HEK293T (cell line): ENCODE data around the gene SLC4A7.

ENCODE experiments used
- CTCF ChIA-PET: fragments of 350-600 bp; formaldehyde crosslinking; extraction: SDS; loops from one replicate; lab custom pipeline; 2021; ENCODE audit warnings: antibody characterized with exemption, inconsistent platforms; lab: Yijun Ruan, JAX
- POLR2A ChIA-PET: fragments of 350-600 bp; formaldehyde crosslinking; extraction: SDS; loops from one replicate; lab custom pipeline; 2020; ENCODE audit warnings: antibody characterized with exemption, inconsistent platforms; lab: Yijun Ruan, JAX
- DNase-seq: peaks from one replicate; pipeline ENCODE4 v3.0.0; 2012; ENCODE audit warnings: mixed read lengths; ENCODE audit errors: extremely low spot score
- ARNT ChIP-seq: fragments of 450-650 bp; IDR thresholded peaks from 2 replicates; pipeline ENCODE4 v1.6.1; 2017; ENCODE audit warnings: mild to moderate bottlenecking
- BHLHE40 ChIP-seq: fragments of 450-650 bp; IDR thresholded peaks from 2 replicates; pipeline ENCODE4 v1.6.1; 2016; ENCODE audit warnings: mild to moderate bottlenecking, moderate library complexity, borderline replicate concordance
- CTBP1 ChIP-seq: fragments of 450-650 bp; IDR thresholded peaks from 2 replicates; pipeline ENCODE4 v1.6.1; 2016; ENCODE audit warnings: borderline replicate concordance
- ELF4 ChIP-seq: fragments of 450-650 bp; IDR thresholded peaks from 2 replicates; pipeline ENCODE4 v1.6.1; 2017; ENCODE audit warnings: antibody characterized with exemption
- FOXA1 ChIP-seq: fragments of 450-650 bp; IDR thresholded peaks from 2 replicates; pipeline ENCODE4 v1.6.1; 2016; ENCODE audit warnings: mild to moderate bottlenecking
- FOXK2 ChIP-seq: fragments of 450-650 bp; IDR thresholded peaks from 2 replicates; pipeline ENCODE4 v1.6.1; 2016; ENCODE audit warnings: mild to moderate bottlenecking
- FOXM1 ChIP-seq: fragments of 450-650 bp; IDR thresholded peaks from 2 replicates; pipeline ENCODE4 v1.6.1; 2017; ENCODE audit warnings: mild to moderate bottlenecking, borderline replicate concordance
- HDGF ChIP-seq: fragments of 450-650 bp; IDR thresholded peaks from 2 replicates; pipeline ENCODE4 v1.6.1; 2017; ENCODE audit warnings: antibody characterized with exemption, borderline replicate concordance
- L3MBTL2 ChIP-seq: fragments of 450-650 bp; conservative IDR thresholded peaks from 2 replicates; pipeline ENCODE4 v1.6.1; 2016; ENCODE audit warnings: mild to moderate bottlenecking
- LEF1 ChIP-seq: fragments of 450-650 bp; IDR thresholded peaks from 2 replicates; pipeline ENCODE4 v1.6.1; 2017; ENCODE audit warnings: mild to moderate bottlenecking, borderline replicate concordance
- NFRKB ChIP-seq: fragments of 450-650 bp; IDR thresholded peaks from 2 replicates; pipeline ENCODE4 v1.6.1; 2016; ENCODE audit warnings: mild to moderate bottlenecking, moderate library complexity
- SP1 ChIP-seq: fragments of 450-650 bp; IDR thresholded peaks from 2 replicates; pipeline ENCODE4 v1.6.1; 2017
- SUZ12 ChIP-seq: fragments of 450-650 bp; IDR thresholded peaks from 2 replicates; pipeline ENCODE4 v1.6.1; 2016; ENCODE audit warnings: mild to moderate bottlenecking
- TARDBP ChIP-seq: fragments of 450-650 bp; IDR thresholded peaks from 2 replicates; pipeline ENCODE4 v1.6.1; 2016
- ZNF384 ChIP-seq: fragments of 450-650 bp; IDR thresholded peaks from 2 replicates; pipeline ENCODE4 v1.6.1; 2016
- TF ChIP-seq, protein P1 (sequence below): fragments of 450-650 bp; IDR thresholded peaks from 2 replicates; pipeline ENCODE4 v1.6.1; 2016

SLC4A7 gene

DNA sequence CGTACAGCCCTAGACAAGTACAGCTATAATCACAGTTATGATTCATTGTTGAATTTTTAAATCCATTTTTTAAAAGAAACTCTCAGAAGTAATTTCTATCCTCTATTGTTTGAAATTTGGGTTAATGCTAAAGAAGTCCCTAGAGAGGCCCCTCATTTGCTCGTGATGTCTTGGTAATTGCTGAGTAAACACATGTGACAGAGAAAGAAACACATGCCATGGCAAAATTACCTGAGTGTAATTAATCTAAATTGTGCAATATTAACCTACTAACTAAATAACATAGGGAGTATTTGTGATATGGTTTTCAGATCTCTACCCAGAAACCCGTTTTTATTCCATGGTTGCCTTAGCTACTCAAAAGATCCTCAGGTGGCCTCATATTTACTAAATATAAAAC is 125.8 kb downstream of the SLC4A7 start:
- ChIA-PET POLR2A (no interaction called here), CTCF (interaction anchor here (0.5 to 1.1 kb wide), 7 partner anchors 9 to 273 kb away, joined by 3 to 4 read pairs (median 4); partner anchors contain the start of gene NEK10)
- TF ChIP-seq NFRKB = no peak
- no peak for TF ChIP-seq FOXM1
- no peak for TF ChIP-seq SUZ12
- TF ChIP-seq FOXA1 = no peak
- no peak for TF ChIP-seq LEF1
- TF ChIP-seq, protein P1, sequence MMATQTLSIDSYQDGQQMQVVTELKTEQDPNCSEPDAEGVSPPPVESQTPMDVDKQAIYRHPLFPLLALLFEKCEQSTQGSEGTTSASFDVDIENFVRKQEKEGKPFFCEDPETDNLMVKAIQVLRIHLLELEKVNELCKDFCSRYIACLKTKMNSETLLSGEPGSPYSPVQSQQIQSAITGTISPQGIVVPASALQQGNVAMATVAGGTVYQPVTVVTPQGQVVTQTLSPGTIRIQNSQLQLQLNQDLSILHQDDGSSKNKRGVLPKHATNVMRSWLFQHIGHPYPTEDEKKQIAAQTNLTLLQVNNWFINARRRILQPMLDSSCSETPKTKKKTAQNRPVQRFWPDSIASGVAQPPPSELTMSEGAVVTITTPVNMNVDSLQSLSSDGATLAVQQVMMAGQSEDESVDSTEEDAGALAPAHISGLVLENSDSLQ = no peak
- no peak for TF ChIP-seq SP1
- no peak for TF ChIP-seq CTBP1
- no peak for TF ChIP-seq ARNT
- TF ChIP-seq TARDBP = no peak
- TF ChIP-seq ELF4 = no peak
- no peak for TF ChIP-seq ZNF384
- no peak for DNase-seq

DNA sequence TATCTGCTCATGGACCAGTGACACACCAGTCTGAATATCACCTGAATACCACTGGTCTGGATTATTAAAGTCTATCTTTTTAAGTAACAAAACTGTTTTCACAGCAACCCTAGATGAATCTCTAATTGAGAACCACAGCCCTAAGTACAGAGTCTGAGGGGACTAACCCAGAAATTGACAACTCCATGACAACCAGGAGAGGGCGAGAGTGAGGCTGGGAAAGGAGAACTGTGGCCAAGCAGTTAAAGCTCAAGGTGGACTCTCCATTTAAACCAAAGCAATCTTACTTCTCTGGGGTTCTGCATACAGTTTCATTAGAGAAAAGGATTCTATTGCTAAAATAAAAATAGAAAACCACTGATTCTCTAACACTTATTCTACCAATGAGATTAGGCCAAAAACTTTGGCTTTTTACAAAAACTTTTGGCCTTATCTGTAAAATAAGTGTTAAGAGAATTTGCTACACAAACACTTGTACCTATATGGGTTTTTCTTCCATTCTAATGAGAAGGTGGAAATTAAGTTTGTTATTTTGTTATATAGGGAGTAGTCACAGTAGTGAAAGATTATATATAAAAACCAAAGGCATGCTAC is 126.4 kb downstream of the SLC4A7 start:
- TF ChIP-seq ZNF384 (no peak), L3MBTL2 (no peak), NFRKB (no peak), CTBP1 (no peak), LEF1 (no peak), SUZ12 (no peak), ARNT (no peak), FOXA1 (no peak), SP1 (no peak), HDGF (no peak), TARDBP (no peak), BHLHE40 (no peak), FOXK2 (no peak), ELF4 (no peak), FOXM1 (no peak)
- TF ChIP-seq, protein P1 = no peak
- DNase-seq = peak; percentile 61
- CTCF ChIA-PET = interaction anchor here (0.5 to 1.1 kb wide), 7 partner anchors 9 to 273 kb away, joined by 3 to 4 read pairs (median 4); partner anchors contain the start of gene NEK10
- POLR2A ChIA-PET = no interaction called here

DNA sequence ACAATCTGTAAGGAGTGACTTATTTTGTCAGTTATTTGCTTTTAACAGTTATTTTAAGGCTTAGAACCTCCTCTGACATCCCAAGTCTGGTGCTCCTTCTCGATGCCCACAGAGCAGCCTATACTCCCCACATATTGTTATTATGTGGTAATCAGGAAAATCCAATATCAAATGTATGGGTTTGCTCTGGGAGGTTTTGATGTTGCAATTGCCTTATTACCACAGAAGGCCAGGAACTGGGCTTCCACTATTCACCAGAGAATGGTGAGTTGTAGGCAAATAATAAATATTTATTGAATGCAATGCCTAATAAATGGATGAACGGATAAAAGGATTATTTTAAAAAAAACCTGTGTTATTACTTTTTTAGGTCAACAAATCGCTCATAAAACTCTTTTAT is 127.2 kb downstream of the SLC4A7 start:
- TF ChIP-seq CTBP1 = no peak
- no peak for TF ChIP-seq LEF1
- no peak for TF ChIP-seq HDGF
- TF ChIP-seq ARNT = no peak
- no peak for TF ChIP-seq FOXM1
- TF ChIP-seq NFRKB = no peak
- no peak for TF ChIP-seq SP1
- no peak for TF ChIP-seq FOXA1
- no peak for TF ChIP-seq SUZ12
- TF ChIP-seq ELF4 = no peak
- TF ChIP-seq, protein P1 = no peak
- TF ChIP-seq TARDBP = no peak
- TF ChIP-seq FOXK2 = no peak
- TF ChIP-seq L3MBTL2 = no peak
- TF ChIP-seq ZNF384 = no peak
- no peak for TF ChIP-seq BHLHE40
- ChIA-PET POLR2A (no interaction called here), CTCF (no interaction called here)
- no peak for DNase-seq

DNA sequence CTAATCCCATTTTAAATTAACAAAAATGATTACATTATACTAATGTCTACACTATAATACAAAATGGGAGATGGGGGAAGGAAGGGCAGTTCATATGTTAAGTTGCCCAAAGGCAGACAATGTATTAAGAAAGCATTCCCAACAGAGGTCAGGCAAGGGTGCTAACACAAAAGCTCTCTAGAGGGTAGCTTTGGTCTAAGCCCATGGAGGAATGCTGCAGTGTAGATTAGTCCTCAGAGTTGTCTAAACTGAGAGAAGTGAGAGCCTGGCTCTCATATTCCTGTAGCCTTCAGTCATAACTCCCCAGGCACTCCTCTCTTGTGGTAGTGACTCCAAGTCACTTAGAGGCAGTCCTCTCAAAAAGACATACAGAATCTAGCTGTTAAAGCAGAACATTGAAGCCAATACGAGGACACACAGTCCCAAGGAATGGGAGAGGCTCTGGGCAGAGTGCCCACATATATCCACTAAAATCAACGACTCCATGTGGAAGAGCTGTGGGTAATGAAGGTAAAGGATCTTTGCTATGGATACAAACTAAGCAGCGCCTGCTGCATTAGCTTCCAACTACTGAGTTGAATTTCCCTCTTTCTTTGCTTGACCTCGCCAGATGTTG is 129.5 kb downstream of the SLC4A7 start:
- ChIA-PET POLR2A (no interaction called here), CTCF (interaction anchor here (0.5 to 1.0 kb wide), 2 partner anchors 155 to 327 kb away, joined by 3 read pairs; no protein-coding TSS in a partner anchor)
- TF ChIP-seq ZNF384 (no peak), SUZ12 (no peak), L3MBTL2 (no peak), NFRKB (no peak), ELF4 (no peak), TARDBP (no peak), FOXA1 (no peak), CTBP1 (no peak), FOXM1 (no peak), LEF1 (no peak), SP1 (no peak), HDGF (no peak), ARNT (no peak), FOXK2 (no peak), BHLHE40 (no peak)
- TF ChIP-seq, protein P1 = no peak
- no peak for DNase-seq

DNA sequence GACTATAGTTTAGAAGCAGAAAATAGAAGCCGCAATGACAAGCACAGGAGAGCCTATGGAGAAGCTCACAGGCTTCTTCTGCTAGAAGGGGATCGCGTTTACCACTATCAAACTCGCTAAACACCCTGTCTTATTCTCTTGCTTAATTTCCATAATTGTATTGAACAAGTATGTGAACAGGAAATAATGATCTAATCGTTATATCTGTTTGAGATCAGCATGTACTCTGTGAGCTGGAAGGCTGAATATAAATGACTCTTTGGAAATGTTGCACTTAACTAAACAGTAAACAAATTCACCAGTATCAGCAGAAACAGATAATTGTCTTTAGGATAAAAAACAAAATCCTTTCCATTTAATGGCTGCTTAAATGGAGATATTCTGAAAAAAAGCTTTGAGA is 130.0 kb downstream of the SLC4A7 start:
- no peak for DNase-seq
- no peak for TF ChIP-seq BHLHE40
- TF ChIP-seq CTBP1 = no peak
- no peak for TF ChIP-seq FOXK2
- TF ChIP-seq FOXA1 = no peak
- TF ChIP-seq, protein P1 = no peak
- no peak for TF ChIP-seq SUZ12
- no peak for TF ChIP-seq NFRKB
- TF ChIP-seq SP1 = no peak
- no peak for TF ChIP-seq ELF4
- TF ChIP-seq ZNF384 = no peak
- TF ChIP-seq TARDBP = no peak
- TF ChIP-seq HDGF = no peak
- no peak for TF ChIP-seq FOXM1
- TF ChIP-seq LEF1 = no peak
- no peak for TF ChIP-seq ARNT
- no peak for TF ChIP-seq L3MBTL2
- ChIA-PET CTCF (interaction anchor here (0.5 kb wide), 1 partner anchor 155 kb away, joined by 3 read pairs; no protein-coding TSS in a partner anchor), POLR2A (no interaction called here)
